Ishikawa (cell line): Measurements from ENCODE around the gene KCNH2.

Experiments
- CEBPB ChIP-seq: IDR thresholded peaks from 2 replicates; pipeline ENCODE4 v1.6.1; 2012
- CREB1 ChIP-seq: IDR thresholded peaks from 2 replicates; pipeline ENCODE4 v1.6.1; 2012; ENCODE audit warnings: low read depth
- EGR1 ChIP-seq: IDR thresholded peaks from 2 replicates; pipeline ENCODE4 v1.6.1; 2012
- EP300 ChIP-seq: IDR thresholded peaks from 2 replicates; pipeline ENCODE4 v1.6.1; 2012; ENCODE audit warnings: borderline replicate concordance
- FOXM1 ChIP-seq: IDR thresholded peaks from 2 replicates; pipeline ENCODE4 v1.6.1; 2012; ENCODE audit warnings: low read depth, borderline replicate concordance
- NFIC ChIP-seq: IDR thresholded peaks from 2 replicates; pipeline ENCODE4 v1.6.1; 2012
- RAD21 ChIP-seq: IDR thresholded peaks from 2 replicates; pipeline ENCODE4 v1.6.1; 2012; ENCODE audit warnings: low read depth
- TAF1 ChIP-seq: IDR thresholded peaks from 2 replicates; pipeline ENCODE4 v1.6.1; 2012; ENCODE audit warnings: low read depth, mild to moderate bottlenecking
- TCF12 ChIP-seq: IDR thresholded peaks from 2 replicates; pipeline ENCODE4 v1.6.1; 2012; ENCODE audit warnings: low read depth
- TEAD4 ChIP-seq: IDR thresholded peaks from 2 replicates; pipeline ENCODE4 v1.6.1; 2012
- USF1 ChIP-seq: IDR thresholded peaks from 2 replicates; pipeline ENCODE4 v1.6.1; 2012
- YY1 ChIP-seq: IDR thresholded peaks from 2 replicates; pipeline ENCODE4 v1.6.1; 2012; ENCODE audit warnings: low read depth
- ZBTB7A ChIP-seq: IDR thresholded peaks from 2 replicates; pipeline ENCODE4 v1.6.1; 2012; ENCODE audit warnings: low read depth
- TF ChIP-seq, protein P1 (sequence below): IDR thresholded peaks from 2 replicates; pipeline ENCODE4 v1.6.1; 2012
- TF ChIP-seq, protein P2 (sequence below): IDR thresholded peaks from 2 replicates; pipeline ENCODE4 v1.6.1; 2012; ENCODE audit warnings: low read depth, mild to moderate bottlenecking

The KCNH2 gene

GRCh38 chr7:150968056-150968733 is 9.9 kb downstream of the KCNH2 start:
- TF ChIP-seq USF1 = no peak
- TF ChIP-seq NFIC = no peak
- no peak for TF ChIP-seq FOXM1
- TF ChIP-seq TCF12 = no peak
- no peak for TF ChIP-seq YY1
- TF ChIP-seq ZBTB7A = no peak
- no peak for TF ChIP-seq EGR1
- TF ChIP-seq TEAD4 = no peak
- TF ChIP-seq, protein P1, sequence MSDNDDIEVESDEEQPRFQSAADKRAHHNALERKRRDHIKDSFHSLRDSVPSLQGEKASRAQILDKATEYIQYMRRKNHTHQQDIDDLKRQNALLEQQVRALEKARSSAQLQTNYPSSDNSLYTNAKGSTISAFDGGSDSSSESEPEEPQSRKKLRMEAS = no peak
- TF ChIP-seq, protein P2, sequence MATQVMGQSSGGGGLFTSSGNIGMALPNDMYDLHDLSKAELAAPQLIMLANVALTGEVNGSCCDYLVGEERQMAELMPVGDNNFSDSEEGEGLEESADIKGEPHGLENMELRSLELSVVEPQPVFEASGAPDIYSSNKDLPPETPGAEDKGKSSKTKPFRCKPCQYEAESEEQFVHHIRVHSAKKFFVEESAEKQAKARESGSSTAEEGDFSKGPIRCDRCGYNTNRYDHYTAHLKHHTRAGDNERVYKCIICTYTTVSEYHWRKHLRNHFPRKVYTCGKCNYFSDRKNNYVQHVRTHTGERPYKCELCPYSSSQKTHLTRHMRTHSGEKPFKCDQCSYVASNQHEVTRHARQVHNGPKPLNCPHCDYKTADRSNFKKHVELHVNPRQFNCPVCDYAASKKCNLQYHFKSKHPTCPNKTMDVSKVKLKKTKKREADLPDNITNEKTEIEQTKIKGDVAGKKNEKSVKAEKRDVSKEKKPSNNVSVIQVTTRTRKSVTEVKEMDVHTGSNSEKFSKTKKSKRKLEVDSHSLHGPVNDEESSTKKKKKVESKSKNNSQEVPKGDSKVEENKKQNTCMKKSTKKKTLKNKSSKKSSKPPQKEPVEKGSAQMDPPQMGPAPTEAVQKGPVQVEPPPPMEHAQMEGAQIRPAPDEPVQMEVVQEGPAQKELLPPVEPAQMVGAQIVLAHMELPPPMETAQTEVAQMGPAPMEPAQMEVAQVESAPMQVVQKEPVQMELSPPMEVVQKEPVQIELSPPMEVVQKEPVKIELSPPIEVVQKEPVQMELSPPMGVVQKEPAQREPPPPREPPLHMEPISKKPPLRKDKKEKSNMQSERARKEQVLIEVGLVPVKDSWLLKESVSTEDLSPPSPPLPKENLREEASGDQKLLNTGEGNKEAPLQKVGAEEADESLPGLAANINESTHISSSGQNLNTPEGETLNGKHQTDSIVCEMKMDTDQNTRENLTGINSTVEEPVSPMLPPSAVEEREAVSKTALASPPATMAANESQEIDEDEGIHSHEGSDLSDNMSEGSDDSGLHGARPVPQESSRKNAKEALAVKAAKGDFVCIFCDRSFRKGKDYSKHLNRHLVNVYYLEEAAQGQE = no peak
- no peak for TF ChIP-seq CEBPB
- TF ChIP-seq CREB1 = no peak
- TF ChIP-seq TAF1 = no peak
- no peak for TF ChIP-seq RAD21
- no peak for TF ChIP-seq EP300

GRCh38 chr7:150967349-150967748 is 10.8 kb downstream of the KCNH2 start:
- TF ChIP-seq YY1 = no peak
- TF ChIP-seq, protein P1 = no peak
- no peak for TF ChIP-seq ZBTB7A
- TF ChIP-seq EGR1 = no peak
- TF ChIP-seq, protein P2 = no peak
- TF ChIP-seq USF1 = no peak
- no peak for TF ChIP-seq RAD21
- no peak for TF ChIP-seq TCF12
- no peak for TF ChIP-seq TEAD4

DNA sequence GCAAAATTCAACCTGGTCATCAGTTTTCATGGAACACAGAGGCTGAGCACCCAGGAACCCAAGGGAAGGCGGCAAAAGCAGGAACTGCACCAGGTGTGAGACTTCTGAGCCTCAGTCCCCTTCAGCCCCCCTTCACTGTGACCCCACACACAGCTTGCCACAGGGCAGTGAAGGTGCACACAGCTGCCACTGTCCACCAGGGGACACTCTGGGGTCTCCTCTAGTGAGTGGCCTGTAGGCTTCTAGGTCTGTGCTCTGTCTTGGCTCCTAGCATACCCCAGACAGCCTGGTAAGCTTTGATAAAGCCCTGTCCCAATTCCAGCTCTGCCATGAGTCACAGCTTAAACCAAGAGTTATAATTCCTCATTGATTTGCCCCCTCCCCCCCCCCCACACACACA is 12.1 kb downstream of the KCNH2 start:
- TF ChIP-seq NFIC (no peak), RAD21 (peak; percentile 27; the same call in 1 of the 2 replicates)

- TF ChIP-seq ZBTB7A = no peak
- no peak for TF ChIP-seq TAF1
- TF ChIP-seq TEAD4 = no peak
- no peak for TF ChIP-seq NFIC
- no peak for TF ChIP-seq CREB1
- TF ChIP-seq TCF12 = no peak
- no peak for TF ChIP-seq YY1
Measured at GRCh38 chr7:150965273-150965830, 12.8 kb downstream of the KCNH2 start.

DNA sequence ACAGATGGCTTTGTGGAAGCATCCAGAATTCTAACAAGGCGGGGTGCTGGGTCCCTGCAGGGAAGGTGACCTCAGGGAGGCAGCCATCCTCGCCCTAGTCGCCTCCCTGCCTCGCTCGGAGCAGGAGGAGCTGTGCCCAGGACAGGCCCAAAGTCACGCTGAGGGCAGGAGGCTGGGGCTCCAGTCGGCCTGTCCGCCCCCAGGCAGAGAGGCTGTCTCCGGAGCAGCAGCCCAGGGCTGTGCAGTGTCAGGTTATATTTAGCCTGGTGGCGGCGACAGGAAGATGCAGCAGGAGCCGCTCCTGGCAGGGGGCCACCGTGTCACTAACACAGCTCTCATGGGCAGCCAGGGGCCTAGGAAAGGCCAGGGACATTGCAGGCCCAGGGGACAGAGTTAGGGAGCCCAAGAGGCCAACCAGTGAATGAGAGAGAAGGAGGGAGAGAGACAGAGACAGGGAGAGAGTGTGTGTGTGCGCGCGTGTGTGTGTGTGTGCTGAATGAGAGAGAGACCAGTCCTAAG is 13.5 kb downstream of the KCNH2 start:
- no peak for TF ChIP-seq TCF12

GRCh38 chr7:150963707-150964559 is 14.2 kb downstream of the KCNH2 start:
- TF ChIP-seq, protein P2 = no peak
- TF ChIP-seq YY1 (no peak), FOXM1 (no peak), TCF12 (no peak), TEAD4 (no peak)
